ENCODE results near the gene OR3A2. TPM values are rescaled to one million over a fixed set of nuclear protein-coding genes. Genes with fewer than 3 reads are reported as not detected.

OR3A2 gene
- total and polyA plus RNA-seq, 2 of the 13 experiments (the other 11 are each of a cell fraction or from before 2014, with no cell fraction given): not detected

DNA sequence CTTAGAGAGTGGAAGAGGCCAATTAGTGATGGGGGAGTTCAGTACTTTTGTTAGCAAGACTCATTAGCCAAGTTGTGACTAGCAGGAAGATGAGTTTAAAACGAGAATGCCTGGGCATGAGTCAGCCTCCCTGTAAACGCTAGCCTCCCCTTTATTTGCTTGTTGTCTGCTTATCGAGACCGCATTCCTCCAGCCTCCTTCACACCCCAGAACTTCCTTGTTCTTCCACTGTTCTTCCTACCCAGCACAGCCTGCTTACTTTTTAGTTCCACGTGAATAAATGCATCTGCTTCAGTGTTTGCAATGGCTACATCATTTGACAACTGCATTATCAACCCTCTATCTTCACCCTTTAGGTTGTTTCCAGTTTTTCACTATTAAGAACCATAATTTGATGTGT, 67.8 kb downstream of the OR3A2 start (continued):
- TF ChIP-seq, protein P1, sequence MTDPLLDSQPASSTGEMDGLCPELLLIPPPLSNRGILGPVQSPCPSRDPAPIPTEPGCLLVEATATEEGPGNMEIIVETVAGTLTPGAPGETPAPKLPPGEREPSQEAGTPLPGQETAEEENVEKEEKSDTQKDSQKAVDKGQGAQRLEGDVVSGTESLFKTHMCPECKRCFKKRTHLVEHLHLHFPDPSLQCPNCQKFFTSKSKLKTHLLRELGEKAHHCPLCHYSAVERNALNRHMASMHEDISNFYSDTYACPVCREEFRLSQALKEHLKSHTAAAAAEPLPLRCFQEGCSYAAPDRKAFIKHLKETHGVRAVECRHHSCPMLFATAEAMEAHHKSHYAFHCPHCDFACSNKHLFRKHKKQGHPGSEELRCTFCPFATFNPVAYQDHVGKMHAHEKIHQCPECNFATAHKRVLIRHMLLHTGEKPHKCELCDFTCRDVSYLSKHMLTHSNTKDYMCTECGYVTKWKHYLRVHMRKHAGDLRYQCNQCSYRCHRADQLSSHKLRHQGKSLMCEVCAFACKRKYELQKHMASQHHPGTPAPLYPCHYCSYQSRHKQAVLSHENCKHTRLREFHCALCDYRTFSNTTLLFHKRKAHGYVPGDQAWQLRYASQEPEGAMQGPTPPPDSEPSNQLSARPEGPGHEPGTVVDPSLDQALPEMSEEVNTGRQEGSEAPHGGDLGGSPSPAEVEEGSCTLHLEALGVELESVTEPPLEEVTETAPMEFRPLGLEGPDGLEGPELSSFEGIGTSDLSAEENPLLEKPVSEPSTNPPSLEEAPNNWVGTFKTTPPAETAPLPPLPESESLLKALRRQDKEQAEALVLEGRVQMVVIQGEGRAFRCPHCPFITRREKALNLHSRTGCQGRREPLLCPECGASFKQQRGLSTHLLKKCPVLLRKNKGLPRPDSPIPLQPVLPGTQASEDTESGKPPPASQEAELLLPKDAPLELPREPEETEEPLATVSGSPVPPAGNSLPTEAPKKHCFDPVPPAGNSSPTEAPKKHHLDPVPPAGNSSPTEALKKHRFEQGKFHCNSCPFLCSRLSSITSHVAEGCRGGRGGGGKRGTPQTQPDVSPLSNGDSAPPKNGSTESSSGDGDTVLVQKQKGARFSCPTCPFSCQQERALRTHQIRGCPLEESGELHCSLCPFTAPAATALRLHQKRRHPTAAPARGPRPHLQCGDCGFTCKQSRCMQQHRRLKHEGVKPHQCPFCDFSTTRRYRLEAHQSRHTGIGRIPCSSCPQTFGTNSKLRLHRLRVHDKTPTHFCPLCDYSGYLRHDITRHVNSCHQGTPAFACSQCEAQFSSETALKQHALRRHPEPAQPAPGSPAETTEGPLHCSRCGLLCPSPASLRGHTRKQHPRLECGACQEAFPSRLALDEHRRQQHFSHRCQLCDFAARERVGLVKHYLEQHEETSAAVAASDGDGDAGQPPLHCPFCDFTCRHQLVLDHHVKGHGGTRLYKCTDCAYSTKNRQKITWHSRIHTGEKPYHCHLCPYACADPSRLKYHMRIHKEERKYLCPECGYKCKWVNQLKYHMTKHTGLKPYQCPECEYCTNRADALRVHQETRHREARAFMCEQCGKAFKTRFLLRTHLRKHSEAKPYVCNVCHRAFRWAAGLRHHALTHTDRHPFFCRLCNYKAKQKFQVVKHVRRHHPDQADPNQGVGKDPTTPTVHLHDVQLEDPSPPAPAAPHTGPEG (CRISPR knock-in tag; IDR thresholded peaks at IDR 0.05): no peak
- TF ChIP-seq ZNF567 (CRISPR knock-in tag; IDR thresholded peaks at IDR 0.05; ENCODE audit: borderline replicate concordance) (no peak), HCFC1 (IDR thresholded peaks at IDR 0.05; ENCODE audit: low read depth, low read length) (no peak), RFX3 (CRISPR knock-in tag; IDR thresholded peaks at IDR 0.05) (no peak), RORA (CRISPR knock-in tag; IDR thresholded peaks at IDR 0.05) (no peak), ZNF235 (CRISPR knock-in tag; IDR thresholded peaks at IDR 0.05; ENCODE audit: borderline replicate concordance) (no peak), ZNF569 (CRISPR knock-in tag; IDR thresholded peaks at IDR 0.05; ENCODE audit: borderline replicate concordance) (no peak)
- TF ChIP-seq, protein P2, sequence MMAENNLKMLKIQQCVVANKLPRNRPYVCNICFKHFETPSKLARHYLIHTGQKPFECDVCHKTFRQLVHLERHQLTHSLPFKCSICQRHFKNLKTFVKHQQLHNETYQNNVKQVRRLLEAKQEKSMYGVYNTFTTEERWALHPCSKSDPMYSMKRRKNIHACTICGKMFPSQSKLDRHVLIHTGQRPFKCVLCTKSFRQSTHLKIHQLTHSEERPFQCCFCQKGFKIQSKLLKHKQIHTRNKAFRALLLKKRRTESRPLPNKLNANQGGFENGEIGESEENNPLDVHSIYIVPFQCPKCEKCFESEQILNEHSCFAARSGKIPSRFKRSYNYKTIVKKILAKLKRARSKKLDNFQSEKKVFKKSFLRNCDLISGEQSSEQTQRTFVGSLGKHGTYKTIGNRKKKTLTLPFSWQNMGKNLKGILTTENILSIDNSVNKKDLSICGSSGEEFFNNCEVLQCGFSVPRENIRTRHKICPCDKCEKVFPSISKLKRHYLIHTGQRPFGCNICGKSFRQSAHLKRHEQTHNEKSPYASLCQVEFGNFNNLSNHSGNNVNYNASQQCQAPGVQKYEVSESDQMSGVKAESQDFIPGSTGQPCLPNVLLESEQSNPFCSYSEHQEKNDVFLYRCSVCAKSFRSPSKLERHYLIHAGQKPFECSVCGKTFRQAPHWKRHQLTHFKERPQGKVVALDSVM (CRISPR knock-in tag; IDR thresholded peaks at IDR 0.05): no peak
- TF ChIP-seq, protein P3, sequence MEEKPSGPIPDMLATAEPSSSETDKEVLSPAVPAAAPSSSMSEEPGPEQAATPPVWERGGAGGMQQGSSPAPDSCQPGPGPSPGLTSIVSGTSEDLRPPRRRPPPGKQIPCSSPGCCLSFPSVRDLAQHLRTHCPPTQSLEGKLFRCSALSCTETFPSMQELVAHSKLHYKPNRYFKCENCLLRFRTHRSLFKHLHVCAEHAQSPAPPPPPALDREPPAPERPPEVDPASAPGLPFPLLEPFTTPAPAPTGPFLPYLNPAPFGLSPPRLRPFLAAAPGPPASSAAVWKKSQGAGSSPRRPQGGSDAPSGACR (CRISPR knock-in tag; IDR thresholded peaks at IDR 0.05): no peak
